Raji (cell line): Measurements from ENCODE around the gene EPDR1.

Experiments
- POLR2A ChIP-seq: IDR thresholded peaks from 2 replicates; pipeline ENCODE4 v1.6.1; 2011; ENCODE audit warnings: low read depth, low read length, control low read depth; ENCODE audit not compliant: insufficient read depth

EPDR1 gene

DNA sequence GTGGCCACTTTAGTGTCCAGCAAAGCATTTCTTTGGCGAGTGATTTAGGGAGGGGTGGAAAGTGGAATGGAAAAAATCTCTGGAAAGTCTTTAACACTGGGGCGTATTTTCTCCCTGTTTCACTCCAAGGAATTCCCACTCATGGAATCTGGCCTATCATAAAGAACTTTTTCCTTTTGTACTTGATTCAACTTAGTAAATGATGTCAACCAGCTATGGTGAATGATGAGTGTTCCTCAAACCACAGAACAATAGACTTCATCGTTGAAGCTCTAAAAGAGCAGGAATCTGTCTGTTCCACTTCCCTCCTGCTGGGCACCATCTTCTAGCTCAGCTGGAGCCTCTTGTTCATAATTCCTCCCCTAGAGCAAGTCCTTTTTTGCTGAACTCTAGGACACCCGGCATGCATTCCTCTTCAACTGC, 66.5 kb downstream of the EPDR1 start:
- TF ChIP-seq POLR2A: no peak

GRCh38 chr7:37987732-37988131, 67.3 kb downstream of the EPDR1 start:
- TF ChIP-seq POLR2A: no peak

GRCh38 chr7:37988721-37989650, 68.5 kb downstream of the EPDR1 start:
- no peak for TF ChIP-seq POLR2A

GRCh38 chr7:37990337-37990736, 69.9 kb downstream of the EPDR1 start:
- no peak for TF ChIP-seq POLR2A

DNA sequence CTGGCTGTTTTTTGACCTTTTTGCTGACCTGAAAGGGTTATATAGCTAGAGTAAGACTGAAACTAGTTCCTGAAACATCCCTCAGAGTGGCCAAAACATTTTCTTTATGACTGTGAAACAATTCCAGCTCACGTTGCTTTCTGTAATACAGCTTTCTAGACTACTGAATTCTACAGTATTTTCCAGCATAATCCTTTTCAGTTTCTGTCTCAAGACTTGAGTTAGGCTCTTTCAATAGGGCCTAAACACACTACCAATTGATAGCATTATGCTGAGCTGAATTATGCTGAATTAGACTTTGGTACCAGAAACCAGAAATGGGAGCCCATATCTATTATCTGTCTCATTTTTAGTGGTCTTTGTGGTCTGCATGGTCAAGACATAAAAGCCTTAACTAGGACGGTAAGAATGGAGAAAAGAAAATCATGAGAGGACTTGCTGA, 72.6 kb downstream of the EPDR1 start:
- no peak for TF ChIP-seq POLR2A

DNA sequence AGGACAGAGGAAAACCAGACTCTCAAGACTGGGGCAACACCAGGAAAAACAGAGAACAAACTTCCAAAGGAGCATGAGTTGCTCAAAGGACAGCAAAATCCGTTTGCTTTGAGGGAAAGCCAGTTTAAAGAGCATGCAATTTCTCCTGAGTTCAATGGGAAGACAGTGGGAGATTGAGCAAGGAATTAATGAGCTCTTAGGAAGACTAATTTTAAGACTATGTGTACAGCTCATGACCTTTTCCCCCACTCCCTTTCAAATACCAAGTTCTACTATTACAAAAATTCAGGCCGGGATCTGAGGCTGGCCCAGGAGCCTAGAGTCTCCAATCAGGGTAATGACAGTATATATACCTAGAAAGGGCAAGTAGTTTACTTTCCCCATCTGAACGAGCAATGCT, 79.2 kb downstream of the EPDR1 start:
- no peak for TF ChIP-seq POLR2A

- TF ChIP-seq POLR2A: no peak
Observed at GRCh38 chr7:38000272-38000671, 79.8 kb downstream of the EPDR1 start.
